GM19193 (cell line): ENCODE results near the gene ARGLU1.

Experiments
- POLR2A ChIP-seq: IDR thresholded peaks from 4 replicates; pipeline ENCODE4 v1.6.1; 2011; ENCODE audit not compliant: insufficient read depth, insufficient read length; ENCODE audit errors: extremely low read depth

ARGLU1 gene

DNA sequence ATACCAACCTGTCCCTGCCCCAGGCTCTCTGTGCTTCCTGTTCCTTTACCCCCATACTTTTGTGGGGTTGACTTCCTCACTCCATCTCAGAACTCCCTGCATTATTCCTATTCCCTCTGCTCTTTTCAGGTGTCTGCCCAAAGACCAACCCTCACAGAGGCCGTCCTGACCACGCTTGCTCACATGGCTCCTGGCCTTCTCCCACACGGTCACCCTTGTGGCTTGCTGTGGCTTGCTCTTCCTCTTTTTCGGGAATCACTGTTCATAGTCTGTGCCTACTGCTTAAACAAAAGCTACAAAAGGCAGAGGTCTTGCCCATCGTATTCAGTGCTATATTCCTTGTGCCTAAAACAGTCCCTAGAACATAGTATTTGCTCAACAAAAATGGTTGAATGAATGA is 25.2 kb upstream of the ARGLU1 start:
- TF ChIP-seq POLR2A, result no peak

DNA sequence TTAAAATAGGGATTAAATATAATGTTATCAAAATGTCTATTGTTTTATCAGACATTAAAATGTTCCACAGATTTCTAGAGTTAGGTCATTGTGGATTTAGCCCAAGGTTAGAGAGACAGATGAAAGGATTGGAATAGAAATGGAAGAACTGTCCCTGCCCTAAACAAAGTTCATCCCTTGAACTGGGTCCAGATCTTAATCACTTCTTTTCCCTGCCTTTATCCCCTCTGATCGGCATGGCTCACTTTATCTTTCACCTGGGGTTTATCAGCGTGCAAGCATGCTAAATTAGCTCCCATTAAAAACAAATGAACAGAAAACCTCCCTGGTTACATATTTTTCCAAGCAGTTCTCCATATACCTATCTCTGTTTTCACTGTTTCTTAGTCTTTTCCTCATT is 23.4 kb upstream of the ARGLU1 start:
- no peak for TF ChIP-seq POLR2A

DNA sequence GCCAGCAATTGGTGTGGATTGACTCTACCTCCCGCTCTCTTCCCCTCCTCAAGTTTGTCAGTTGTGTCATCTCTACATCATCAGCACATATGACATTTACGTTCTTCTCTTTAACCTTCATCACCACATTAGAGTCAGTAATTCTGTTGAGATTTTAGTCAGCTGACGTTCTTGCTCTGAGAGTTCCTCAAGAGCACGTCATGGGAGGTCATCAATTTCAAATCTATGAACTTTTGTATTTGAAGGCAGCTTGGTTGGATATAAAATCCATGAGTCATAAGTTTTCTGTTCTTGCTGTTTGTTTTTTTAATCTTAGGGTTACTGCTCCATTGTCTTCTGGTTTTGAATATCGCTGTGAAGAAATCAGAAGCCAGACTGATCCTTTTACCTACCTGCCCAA is 21.8 kb upstream of the ARGLU1 start:
- TF ChIP-seq POLR2A, result no peak

DNA sequence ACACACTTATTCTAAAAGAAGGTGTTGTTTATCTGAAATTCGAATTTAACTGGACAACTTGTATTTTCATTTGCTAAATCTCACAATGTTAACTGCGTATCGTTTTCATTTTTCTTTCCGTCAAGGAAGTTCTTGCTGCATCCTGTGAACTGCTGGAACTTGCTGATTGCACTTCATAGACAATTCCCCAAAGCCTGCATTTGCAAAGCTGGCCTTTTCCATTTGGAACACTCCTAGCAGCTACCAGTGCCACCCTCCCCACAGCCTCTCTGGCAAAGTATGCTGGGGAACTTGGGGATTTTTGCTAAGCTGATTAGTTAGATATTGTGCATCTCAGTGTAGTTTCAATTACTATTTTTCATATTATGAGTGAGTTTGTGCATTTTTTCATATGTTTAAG is 20.4 kb upstream of the ARGLU1 start:
- no peak for TF ChIP-seq POLR2A

DNA sequence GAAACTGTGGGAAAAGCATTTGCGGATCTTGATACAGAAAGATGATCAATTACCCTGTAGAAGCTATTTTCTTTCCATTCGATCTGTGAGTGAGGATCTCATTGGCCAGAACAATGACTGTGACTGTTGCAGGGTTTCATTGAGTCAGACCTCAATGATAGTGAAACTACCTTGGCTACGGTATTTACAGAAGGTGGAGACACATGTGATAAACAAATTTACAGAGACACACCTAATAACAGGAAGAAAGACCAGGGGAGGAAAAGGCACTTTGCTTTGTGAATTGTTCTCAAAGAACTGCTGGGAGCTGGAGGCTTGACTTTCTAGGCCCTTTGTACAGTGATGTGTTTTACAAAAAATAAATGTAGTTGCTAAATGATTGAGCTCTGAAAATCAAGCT is 19.9 kb upstream of the ARGLU1 start:
- no peak for TF ChIP-seq POLR2A

DNA sequence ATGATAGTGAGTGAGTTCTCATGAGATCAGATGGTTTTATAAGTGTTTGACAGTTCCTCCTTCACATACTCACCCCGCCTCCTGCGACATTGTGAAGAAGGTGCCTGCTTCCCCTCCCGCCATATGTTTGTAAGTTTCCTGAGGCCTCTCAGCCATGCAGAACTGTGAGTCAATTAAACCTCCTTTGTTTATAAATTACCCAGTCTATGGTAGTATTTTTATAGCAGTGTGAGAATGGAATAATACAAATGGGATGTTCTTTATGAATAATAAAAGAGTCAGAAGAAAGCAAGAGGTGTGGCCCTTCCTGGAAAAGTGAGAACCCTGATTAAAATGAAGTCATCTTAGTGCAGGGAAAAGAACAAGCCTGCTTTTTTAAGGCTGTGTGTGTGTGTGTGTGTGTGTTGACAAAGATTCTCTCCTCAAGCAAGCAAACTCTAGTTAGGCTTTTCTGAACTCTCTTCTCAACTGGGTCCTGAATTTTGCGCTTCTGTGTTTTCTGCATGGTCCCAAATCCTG is 18.8 kb upstream of the ARGLU1 start:
- no peak for TF ChIP-seq POLR2A

DNA sequence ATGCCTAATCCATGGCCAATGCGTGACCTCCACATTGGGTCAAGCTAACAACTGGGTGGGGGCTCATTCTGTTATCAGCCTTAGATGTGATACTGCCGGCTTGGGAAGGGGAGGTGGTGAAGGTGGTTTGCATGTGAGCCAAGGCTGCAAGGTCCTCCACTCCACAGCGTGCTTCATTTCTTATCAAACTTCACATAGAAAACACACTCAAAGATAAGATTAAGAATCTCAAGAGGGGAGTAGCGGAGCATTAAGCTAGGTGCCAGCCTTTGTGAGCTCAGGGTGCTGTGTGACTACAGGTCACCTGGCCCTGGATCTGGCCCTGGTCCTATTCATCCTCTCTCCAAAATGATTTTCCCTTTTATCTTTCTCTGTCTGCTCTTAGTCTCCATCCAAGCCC is 13.3 kb upstream of the ARGLU1 start:
- TF ChIP-seq POLR2A, result no peak

DNA sequence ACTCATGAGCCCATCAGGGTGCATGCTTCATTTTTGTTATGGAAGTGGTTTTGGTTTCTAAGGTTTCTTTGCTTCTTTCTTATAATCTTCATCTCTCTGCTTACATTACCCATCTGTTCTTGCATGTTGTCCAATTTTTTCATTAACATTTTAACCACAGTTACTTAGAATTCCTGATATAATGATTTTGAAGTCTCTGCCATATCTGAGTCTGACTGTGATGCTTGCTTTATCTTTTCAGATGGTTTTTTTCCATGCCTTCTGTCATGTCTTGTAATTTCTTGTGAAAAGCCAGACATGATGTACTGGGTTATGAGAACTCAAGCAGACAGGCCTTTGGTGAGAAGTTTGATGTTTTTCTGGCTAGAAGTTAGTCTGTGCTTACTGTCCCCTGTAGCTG is 8.0 kb upstream of the ARGLU1 start:
- TF ChIP-seq POLR2A, result no peak

DNA sequence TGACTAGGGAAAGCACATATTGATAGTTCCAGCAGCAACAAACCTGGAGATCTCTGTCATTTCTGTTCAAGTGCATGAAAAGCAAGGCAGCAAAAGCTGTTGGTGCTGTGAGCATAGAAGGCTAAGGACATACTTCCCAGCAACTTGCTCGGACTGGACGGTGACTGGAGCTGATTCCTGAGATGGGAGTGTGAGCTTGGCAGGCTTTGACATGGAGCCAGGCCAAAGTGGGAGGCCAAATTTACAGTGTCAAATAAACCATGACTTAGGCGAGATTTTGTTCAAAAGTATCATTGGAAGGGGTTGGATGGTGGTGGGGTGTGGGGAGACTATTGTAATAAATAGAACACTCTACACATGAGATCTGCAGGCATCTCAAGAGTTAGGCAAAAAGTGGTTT is 5.9 kb upstream of the ARGLU1 start:
- TF ChIP-seq POLR2A, result no peak

DNA sequence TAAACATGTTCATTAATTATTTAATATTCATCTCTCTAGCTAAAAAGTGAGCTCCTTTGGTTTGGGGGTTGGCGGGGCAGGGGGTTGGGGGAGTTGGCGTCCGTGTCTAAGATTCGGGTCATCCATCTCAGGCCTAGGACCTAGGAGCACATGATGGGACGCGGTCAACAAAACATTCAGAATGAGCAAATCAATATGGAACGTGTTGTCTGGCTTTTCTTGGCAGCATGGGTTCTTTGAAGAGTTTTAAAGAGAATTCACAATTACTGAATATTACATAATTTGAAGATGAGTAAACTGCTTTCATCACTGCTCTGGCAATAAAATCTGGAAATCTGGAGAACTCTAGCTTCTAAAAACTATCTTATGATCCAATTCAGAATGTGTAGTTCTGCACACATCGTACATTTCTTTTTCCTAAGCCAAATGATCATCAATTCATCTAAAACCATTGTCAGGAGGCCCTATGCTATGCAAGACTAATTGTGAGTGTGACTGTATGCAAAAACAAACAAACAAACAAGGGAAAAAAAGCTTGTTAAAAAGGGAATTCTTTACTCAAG is 5.4 kb upstream of the ARGLU1 start:
- TF ChIP-seq POLR2A, result no peak

DNA sequence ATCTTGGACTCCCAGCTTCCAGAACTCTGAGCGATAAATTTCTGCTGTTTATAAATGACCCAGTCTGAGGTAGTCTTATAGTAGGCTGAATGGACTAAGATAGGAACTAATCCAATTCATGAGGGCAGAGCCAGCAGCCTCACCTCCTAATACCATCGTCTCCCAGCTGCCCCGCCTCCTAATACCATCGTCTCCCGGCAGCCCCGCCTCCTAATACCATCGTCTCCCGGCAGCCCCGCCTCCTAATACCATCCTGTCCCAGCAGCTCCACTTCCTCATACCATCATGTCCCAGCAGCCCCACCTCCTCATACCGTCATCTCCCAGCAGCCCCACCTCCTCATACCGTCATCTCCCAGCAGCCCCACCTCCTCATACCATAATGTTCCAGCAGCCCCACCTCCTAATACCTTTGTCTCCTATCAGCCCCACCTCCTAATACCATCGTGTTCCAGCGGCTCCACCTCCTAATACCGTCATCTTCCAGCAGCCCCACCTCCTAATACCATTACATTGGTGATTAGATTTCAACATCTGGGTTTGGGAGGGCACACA is 2.4 kb upstream of the ARGLU1 start:
- no peak for TF ChIP-seq POLR2A

DNA sequence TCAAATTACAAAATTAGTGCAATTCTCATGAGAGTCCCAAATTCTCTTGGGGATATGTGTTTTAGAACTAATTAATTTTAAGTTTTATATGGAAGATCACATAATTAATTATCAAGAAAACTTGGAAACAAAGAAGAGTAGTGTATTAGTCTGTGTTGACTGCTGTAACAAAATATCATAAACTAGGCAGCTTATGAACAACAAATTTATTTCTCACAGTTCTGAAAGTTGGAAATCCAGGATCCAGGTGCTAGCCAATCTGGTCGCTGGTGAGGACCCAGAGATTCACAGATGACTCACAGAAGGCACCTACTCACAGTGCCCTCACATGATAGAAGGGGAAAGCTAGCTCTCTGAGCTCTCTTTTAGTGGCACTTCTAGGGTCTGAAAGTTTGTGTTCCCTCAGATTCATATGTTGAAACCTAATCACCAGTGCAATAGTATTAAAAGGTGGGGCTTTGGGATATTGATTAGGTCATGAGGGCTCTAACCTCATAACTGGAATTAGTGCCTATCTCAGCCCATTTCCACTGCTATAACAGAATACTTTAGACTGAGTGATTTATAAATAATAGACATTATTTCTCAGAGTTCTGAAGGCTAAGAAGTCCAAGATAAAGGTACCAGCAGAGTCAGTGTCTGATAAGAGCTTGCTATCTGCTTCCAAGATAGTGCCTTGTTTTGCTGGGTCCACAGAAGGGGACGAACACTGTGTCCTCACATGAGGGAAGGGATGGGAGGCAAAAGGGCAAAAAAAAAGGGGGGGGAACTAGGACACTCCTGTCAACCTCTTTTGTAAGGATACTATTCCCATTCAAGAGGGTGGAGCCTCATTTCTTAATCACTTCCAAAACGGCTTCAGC is 1.5 kb upstream of the ARGLU1 start:
- no peak for TF ChIP-seq POLR2A

DNA sequence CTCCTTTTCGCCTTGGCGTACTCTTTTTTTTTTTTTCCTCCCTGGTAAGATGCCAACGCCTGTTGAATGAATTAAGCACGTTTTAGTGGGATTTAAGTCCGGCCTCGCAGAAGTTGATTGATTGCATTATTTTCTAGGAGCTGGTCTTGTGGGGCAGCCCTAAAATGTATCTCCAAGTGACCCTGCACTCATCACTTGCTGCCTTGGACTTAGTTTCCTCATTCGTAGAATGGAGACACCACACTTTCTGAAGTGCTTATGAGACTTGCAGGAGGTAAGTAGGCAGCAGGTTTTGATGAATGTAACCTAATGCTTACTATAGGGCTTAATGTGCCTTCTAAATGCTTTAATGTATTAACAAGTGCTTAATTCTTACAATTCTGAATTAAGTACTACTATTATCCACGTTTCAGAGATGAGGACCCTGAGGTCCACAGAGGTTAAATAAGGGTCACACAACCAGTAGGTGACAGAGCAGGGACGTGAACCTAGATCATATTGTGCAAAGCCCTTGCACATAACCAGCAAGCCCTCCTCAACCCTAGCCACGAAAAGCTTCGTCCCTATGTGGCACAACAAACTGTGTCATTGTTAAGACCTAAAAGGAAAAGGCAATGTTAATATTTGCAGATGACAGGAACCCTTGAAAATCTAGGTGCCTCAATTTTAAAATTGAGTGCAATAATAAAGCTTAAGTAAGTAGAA is 514 bp upstream of the ARGLU1 start:
- TF ChIP-seq POLR2A, result no peak

DNA sequence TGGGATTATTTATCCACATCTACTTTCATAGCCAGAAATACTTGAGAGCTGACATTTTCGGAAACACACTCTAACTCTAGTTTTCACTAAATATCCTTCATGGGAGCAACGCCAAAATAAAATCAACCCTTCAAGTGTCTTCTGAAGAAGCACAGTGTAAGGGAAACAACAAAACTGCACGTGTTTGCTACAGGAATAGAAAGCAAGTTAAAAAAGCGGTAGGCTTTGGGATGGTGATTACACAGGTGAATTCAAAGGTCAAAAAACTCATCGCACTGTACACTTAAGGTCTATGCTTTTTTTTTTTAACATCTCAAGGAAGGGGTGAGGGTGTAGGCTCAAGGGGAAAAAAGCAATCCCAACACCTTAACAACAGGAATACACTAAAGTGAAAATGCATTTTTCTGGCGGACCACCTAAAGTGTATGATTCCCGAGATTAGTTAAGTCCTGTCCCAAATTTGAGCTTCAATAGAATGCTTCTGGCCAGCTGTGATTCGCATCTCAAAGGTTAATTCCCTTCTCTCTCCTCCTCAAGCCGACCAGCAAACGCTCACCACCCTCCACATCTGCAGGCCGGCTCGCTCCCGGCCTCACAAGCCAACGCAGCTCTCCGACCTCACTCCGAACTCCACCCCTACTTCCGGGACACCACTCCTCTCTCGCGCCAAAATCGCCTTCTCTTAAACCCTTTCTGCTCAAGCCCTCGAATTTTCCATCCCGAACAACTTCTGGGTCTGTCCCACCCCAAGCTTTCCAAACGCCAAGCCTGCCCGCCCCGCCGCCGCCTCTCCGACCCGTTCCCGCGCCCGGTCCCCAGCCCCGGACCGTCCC is 1.1 kb downstream of the ARGLU1 start:
- no peak for TF ChIP-seq POLR2A
